ENCODE data around the gene PPFIA2. TPM values are rescaled to one million over a fixed set of nuclear protein-coding genes. Genes with fewer than 3 reads are reported as not detected.

Gene PPFIA2
- total and polyA plus RNA-seq, 10 of the 15 experiments (the other 5 are each of a cell fraction or from before 2014, with no cell fraction given), result 0.06 to 0.39 (median 0.18) TPM; not detected in 6

GRCh38 chr12:81395431-81395830 lies 363.7 kb downstream of the PPFIA2 start:
- DNase-seq (ENCODE audit: low read depth, low spot score) (no peak), ATAC-seq (no peak), FAIRE-seq (no peak)
- H3K9ac ChIP-seq (ENCODE audit: control insufficient read depth, insufficient read depth, low read length), result no peak overlapping the region
- H3K36me3 ChIP-seq (ENCODE audit: control insufficient read depth in 2 of 2, insufficient read depth in 2 of 2, low read length in 1 of 2), result no peaks in the 10 kb centered on the region
- H3K9me3 ChIP-seq (replicated peaks; ENCODE audit: control insufficient read depth, insufficient read depth, low read length), result no peaks in the 10 kb centered on the region
- SMC1A ChIA-PET (ENCODE audit: uncharacterized antibody, unreplicated experiment), result no interaction called here
- no peak overlapping the region for H2AFZ ChIP-seq (ENCODE audit: control insufficient read depth, low read depth, low read length)
- H3K79me2 ChIP-seq (ENCODE audit: control insufficient read depth, insufficient read depth, low read length), result no peaks in the 10 kb centered on the region
- no peak overlapping the region for H3K4me2 ChIP-seq (ENCODE audit: control insufficient read depth, insufficient read depth)
- intact Hi-C loops (cut with micrococcal nuclease; ENCODE audit: unreplicated experiment) (no loop called here), in situ Hi-C loops (cut with MboI) (no loop called here)
- no peaks in the 10 kb centered on the region for H3K4me1 ChIP-seq (ENCODE audit: control insufficient read depth, insufficient read depth, low read length)
- H3K4me3 ChIP-seq, result no peak overlapping the region
- POLR2A ChIA-PET, result no interaction called here
- BruUV-seq (replicated peaks), result no TSS peak
- no peak overlapping the region for H3K27ac ChIP-seq (ENCODE audit: control insufficient read depth, insufficient read depth)
- H3K27me3 ChIP-seq (replicated peaks in 1 of 2; ENCODE audit: control insufficient read depth in 2 of 2, insufficient read depth in 2 of 2, low read length in 1 of 2), result no peaks in the 10 kb centered on the region
- 15% methylated on average over 3 of the region's 3 CpGs for WGBS (ENCODE audit: insufficient coverage, insufficient replicate concordance, low lambda C conversion rate, missing lambda C conversion rate)
- RAD21 ChIA-PET (ENCODE audit: unreplicated experiment), result no interaction called here
- TF ChIP-seq ZBTB33 (IDR thresholded peaks at IDR 0.05), result no peak
- TF ChIP-seq NRF1 (conservative IDR thresholded peaks at IDR 0.05; ENCODE audit: low read depth, low read length), result no peak
- no peak for TF ChIP-seq ZNF24 (IDR thresholded peaks at IDR 0.05)
- no peak for TF ChIP-seq TBL1XR1 (IDR thresholded peaks at IDR 0.05; ENCODE audit: low read depth, low read length)
- no peak for TF ChIP-seq KDM1A (IDR thresholded peaks at IDR 0.05; ENCODE audit: borderline replicate concordance)
- no peak for TF ChIP-seq NKRF (conservative IDR thresholded peaks at IDR 0.05)
- TF ChIP-seq IRF4 (IDR thresholded peaks at IDR 0.05; ENCODE audit: low read depth, low read length), result no peak
- CTCF ChIA-PET, result no interaction called here
- H4K20me1 ChIP-seq (ENCODE audit: control insufficient read depth, insufficient read depth), result no peaks in the 10 kb centered on the region

Data from GM12878 (cell line).